ENCODE measurements around the gene ACHE.

Gene ACHE

DNA sequence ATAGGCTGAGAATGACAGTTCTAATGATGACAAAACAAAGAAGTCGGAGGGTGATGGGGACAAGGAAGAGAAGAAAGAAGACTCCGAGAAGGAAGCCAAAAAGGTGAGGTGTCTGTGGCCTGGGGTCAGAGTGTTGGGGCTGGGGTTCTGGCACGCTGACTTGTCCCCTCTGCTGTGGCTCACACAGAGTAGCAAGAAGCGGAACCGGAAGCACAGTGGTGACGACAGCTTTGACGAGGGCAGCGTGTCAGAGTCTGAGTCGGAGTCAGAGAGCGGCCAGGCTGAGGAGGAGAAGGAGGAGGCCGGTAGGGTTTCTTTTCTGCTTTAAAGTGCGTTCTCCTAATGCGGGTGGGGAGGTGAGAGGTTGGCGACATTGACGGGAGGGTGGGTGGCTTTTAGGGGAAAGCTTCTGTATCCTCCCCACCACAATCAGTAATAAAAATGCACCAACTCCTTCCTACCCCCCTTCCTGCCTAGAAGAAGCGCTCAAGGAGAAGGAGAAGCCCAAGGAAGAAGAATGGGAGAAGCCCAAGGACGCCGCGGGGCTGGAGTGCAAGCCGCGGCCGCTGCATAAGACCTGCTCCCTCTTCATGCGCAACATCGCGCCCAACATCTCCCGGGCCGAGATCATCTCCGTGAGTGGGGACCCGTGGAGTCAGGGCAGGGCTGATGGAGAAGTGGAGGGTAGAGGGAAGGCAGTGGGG is 10.8 kb downstream of the ACHE start:
- Histone ChIP-seq H3K27me3 (ENCODE audit: control insufficient read depth in 2 of 2, insufficient read depth in 2 of 2, low read length in 2 of 2) (no peaks in the 10 kb centered on the region), H3K27ac (ENCODE audit: low read depth in 2 of 2, low read length in 2 of 2) (no peak overlapping the region)

DNA sequence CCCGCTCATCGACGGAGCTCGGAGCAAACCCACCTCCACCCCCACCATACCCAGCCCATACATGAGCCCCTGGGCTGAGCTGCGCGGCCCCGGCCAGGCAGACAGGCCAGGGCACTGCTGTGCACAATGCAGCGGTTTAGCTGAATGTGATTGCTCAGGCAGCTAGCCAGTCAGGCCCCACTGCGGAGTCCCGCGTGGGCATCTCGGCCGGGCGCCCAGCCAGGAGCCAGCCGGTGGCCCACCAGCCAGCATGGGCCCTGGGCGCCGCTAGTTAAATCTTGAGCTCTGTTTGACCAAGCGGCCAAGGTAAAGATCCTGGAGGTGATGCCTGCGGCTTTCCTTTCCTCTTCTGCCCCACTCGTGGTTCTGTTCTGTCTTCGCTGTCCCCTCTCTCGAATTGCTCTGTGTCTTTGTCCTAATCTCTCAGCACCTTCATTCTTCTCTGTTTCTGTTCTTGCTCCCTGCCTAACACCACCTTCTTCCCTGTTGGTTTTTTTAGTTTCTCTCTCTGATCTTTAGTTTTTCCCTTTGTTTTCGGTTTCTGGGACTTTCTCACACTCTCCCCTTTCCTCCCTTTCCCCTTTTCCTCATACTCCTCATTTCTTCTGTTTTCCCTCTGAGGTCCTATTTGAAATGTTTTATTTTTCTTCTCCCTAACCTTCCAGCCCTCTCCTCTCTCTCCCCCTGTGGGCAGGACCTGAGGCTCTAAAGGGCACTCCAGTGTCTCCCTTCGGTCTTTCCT is 12.7 kb downstream of the ACHE start:
- Histone ChIP-seq H3K9ac (ENCODE audit: low read depth in 1 of 2, low read length in 2 of 2) (no peak overlapping the region), H3K4me1 (ENCODE audit: control insufficient read depth in 2 of 2, insufficient read depth in 2 of 2, low read length in 2 of 2) (peaks cover 11% of the 10 kb centered on the region in 2 donors), H3K27ac (ENCODE audit: low read depth in 2 of 2, low read length in 2 of 2) (no peak overlapping the region)

More for the DNA sequence above, 10.8 kb downstream of the ACHE start:
- Histone ChIP-seq H3K9me3 (ENCODE audit: control insufficient read depth in 2 of 2, low read length in 2 of 2) (no peaks in the 10 kb centered on the region), H3K36me3 (ENCODE audit: control insufficient read depth in 2 of 2, insufficient read depth in 2 of 2, low read length in 2 of 2) (peaks cover 61 to 72% of the 10 kb centered on the region in 2 donors), H3K4me3 (ENCODE audit: low read length in 2 of 2) (no peak overlapping the region), H3K9ac (ENCODE audit: low read depth in 1 of 2, low read length in 2 of 2) (no peak overlapping the region), H3K4me1 (ENCODE audit: control insufficient read depth in 2 of 2, insufficient read depth in 2 of 2, low read length in 2 of 2) (peaks cover 25 to 26% of the 10 kb centered on the region in 2 donors)

DNA sequence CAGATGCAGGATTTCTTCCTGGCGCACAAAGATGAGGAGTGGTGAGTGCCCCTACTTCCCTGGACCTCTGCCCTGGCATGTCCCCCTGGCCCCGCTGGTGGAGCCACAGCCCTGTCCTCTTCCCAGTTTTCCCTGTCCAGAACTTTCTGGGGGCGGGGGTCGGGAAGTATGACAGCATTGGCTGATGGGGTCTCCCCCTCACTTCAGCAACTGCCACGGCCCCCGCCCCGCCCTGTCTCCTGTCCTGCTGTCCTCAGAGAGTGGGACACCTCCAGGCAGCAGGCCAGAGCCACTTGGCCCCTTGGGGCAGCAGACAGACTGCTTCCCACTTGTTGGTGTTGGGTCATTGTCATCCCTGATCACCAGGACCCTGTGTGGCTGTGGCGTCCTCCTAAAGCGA is 13.5 kb downstream of the ACHE start:
- Histone ChIP-seq H3K27me3 (ENCODE audit: control insufficient read depth in 2 of 2, insufficient read depth in 2 of 2, low read length in 2 of 2) (no peaks in the 10 kb centered on the region), H3K4me3 (ENCODE audit: low read length in 2 of 2) (no peak overlapping the region), H3K9ac (ENCODE audit: low read depth in 1 of 2, low read length in 2 of 2) (no peak overlapping the region), H3K9me3 (ENCODE audit: control insufficient read depth in 2 of 2, low read length in 2 of 2) (no peaks in the 10 kb centered on the region), H3K36me3 (ENCODE audit: control insufficient read depth in 2 of 2, insufficient read depth in 2 of 2, low read length in 2 of 2) (peaks cover 66 to 72% of the 10 kb centered on the region in 2 donors), H3K27ac (ENCODE audit: low read depth in 2 of 2, low read length in 2 of 2) (no peak overlapping the region), H3K4me1 (ENCODE audit: control insufficient read depth in 2 of 2, insufficient read depth in 2 of 2, low read length in 2 of 2) (peaks cover 3 to 4% of the 10 kb centered on the region in 2 donors)

More for the DNA sequence above, 12.7 kb downstream of the ACHE start:
- Histone ChIP-seq H3K27me3 (ENCODE audit: control insufficient read depth in 2 of 2, insufficient read depth in 2 of 2, low read length in 2 of 2) (no peaks in the 10 kb centered on the region), H3K36me3 (ENCODE audit: control insufficient read depth in 2 of 2, insufficient read depth in 2 of 2, low read length in 2 of 2) (peaks cover 63 to 77% of the 10 kb centered on the region in 2 donors), H3K4me3 (ENCODE audit: low read length in 2 of 2) (no peak overlapping the region), H3K9me3 (ENCODE audit: control insufficient read depth in 2 of 2, low read length in 2 of 2) (no peaks in the 10 kb centered on the region)

DNA sequence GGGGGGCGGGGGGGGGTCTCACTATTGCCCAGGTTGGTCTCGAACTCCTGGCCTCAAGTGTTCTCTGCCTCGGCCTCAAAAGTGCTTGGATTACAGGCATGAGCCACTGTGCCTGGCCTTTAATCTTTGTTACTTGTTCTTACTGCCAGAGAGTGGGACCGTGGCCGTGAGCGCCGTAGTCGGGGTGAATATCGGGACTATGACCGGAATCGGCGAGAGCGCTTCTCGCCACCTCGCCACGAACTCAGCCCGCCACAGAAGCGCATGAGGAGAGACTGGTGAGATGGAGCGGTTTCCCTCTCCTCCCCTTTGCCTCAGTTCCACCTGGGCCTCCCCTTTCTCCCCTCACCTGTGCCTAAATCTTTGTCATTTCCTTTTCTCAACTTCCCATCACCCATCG is 14.6 kb downstream of the ACHE start:
- H3K27ac ChIP-seq (ENCODE audit: low read depth in 2 of 2, low read length in 2 of 2): no peak overlapping the region
- no peak overlapping the region for H3K9ac ChIP-seq (ENCODE audit: low read depth in 1 of 2, low read length in 2 of 2)
- H3K36me3 ChIP-seq (ENCODE audit: control insufficient read depth in 2 of 2, insufficient read depth in 2 of 2, low read length in 2 of 2): peaks cover 56 to 62% of the 10 kb centered on the region in 2 donors
- H3K4me1 ChIP-seq (ENCODE audit: control insufficient read depth in 2 of 2, insufficient read depth in 2 of 2, low read length in 2 of 2): peaks cover 6 to 7% of the 10 kb centered on the region in 2 donors
- H3K4me3 ChIP-seq (ENCODE audit: low read length in 2 of 2): no peak overlapping the region
- no peaks in the 10 kb centered on the region for H3K9me3 ChIP-seq (ENCODE audit: control insufficient read depth in 2 of 2, low read length in 2 of 2)
- no peaks in the 10 kb centered on the region for H3K27me3 ChIP-seq (ENCODE audit: control insufficient read depth in 2 of 2, insufficient read depth in 2 of 2, low read length in 2 of 2)

DNA sequence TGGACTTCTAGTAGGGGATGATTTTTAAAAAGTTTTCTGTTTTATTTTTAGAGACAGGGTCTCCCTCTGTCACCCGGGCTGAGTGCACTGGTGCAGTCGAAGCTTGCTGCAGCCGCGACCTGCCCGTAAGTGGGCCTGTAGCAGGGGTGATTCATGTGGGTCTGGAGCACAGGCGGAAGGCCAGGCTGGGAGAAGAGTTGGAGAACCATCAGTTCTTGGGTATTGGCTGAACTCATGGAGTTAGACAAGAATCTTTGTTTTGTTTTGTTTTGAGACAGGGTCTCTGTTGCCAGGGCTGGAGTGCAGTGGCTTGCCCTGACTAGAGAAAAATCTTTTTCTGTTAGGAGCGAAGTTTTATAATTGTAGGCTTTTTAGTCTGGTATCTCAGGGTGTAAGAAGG is 15.0 kb downstream of the ACHE start:
- no peaks in the 10 kb centered on the region for H3K9me3 ChIP-seq (ENCODE audit: control insufficient read depth in 2 of 2, low read length in 2 of 2)
- no peaks in the 10 kb centered on the region for H3K27me3 ChIP-seq (ENCODE audit: control insufficient read depth in 2 of 2, insufficient read depth in 2 of 2, low read length in 2 of 2)
- H3K9ac ChIP-seq (ENCODE audit: low read depth in 1 of 2, low read length in 2 of 2): no peak overlapping the region
- no peak overlapping the region for H3K4me3 ChIP-seq (ENCODE audit: low read length in 2 of 2)
- H3K36me3 ChIP-seq (ENCODE audit: control insufficient read depth in 2 of 2, insufficient read depth in 2 of 2, low read length in 2 of 2): peaks cover 51 to 57% of the 10 kb centered on the region in 2 donors
- no peak overlapping the region for H3K27ac ChIP-seq (ENCODE audit: low read depth in 2 of 2, low read length in 2 of 2)
- peaks cover 9 to 12% of the 10 kb centered on the region in 2 donors for H3K4me1 ChIP-seq (ENCODE audit: control insufficient read depth in 2 of 2, insufficient read depth in 2 of 2, low read length in 2 of 2)

DNA sequence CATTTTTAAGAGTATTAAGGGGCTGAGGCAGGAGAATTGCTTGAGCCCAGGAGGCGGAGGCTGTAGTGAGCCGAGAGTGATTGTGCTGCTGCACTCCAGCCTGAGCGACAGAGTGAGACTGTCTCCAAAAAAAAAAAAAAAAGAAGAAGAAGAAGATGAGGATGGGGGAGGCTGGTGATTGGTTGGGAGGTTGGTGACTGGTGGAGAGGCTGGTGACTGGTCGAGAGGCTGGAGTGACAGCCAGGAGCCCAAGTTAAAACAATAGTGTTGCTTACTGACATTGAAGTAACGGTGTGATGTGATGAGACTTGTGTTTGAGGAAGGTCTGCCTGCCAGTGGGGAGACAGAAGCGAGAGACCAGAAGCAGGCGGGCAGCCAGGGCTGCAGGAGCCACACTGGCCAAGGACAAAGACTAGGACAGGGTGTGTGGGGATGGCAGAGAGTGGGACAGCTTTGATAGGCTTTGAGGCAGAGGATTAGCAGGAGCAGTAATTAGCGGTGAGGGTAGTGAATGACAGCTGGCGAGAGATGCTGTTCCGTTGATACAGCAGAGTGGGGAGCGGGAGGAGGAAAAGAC is 15.9 kb downstream of the ACHE start:
- H3K9ac ChIP-seq (ENCODE audit: low read depth in 1 of 2, low read length in 2 of 2): no peak overlapping the region
- no peaks in the 10 kb centered on the region for H3K9me3 ChIP-seq (ENCODE audit: control insufficient read depth in 2 of 2, low read length in 2 of 2)
- H3K36me3 ChIP-seq (ENCODE audit: control insufficient read depth in 2 of 2, insufficient read depth in 2 of 2, low read length in 2 of 2): peaks cover 42 to 48% of the 10 kb centered on the region in 2 donors
- H3K27me3 ChIP-seq (ENCODE audit: control insufficient read depth in 2 of 2, insufficient read depth in 2 of 2, low read length in 2 of 2): no peaks in the 10 kb centered on the region
- peaks cover 12 to 14% of the 10 kb centered on the region in 2 donors for H3K4me1 ChIP-seq (ENCODE audit: control insufficient read depth in 2 of 2, insufficient read depth in 2 of 2, low read length in 2 of 2)
- H3K27ac ChIP-seq (ENCODE audit: low read depth in 2 of 2, low read length in 2 of 2): no peak overlapping the region
- no peak overlapping the region for H3K4me3 ChIP-seq (ENCODE audit: low read length in 2 of 2)

DNA sequence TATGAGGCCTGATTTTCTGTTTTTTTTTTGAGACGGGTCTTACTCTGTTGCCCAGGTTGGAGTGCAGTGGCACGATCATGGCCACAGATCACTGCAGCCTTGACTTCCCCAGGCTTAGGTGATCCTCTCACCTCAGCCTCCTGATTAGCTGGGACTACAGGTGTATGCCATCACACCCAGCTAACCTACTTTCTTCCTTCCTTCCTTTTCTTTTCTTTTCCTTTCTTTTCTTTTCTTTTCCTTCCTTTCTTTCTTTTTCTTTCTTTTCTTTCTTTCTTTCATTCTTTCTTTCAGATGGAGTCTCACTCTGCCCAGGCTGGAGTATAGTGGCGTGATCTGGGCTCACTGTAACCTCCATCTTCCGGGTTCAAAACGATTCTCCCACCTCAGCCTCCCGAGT is 17.0 kb downstream of the ACHE start:
- no peak overlapping the region for H3K27ac ChIP-seq (ENCODE audit: low read depth in 2 of 2, low read length in 2 of 2)
- H3K4me1 ChIP-seq (ENCODE audit: control insufficient read depth in 2 of 2, insufficient read depth in 2 of 2, low read length in 2 of 2): peaks cover 17 to 24% of the 10 kb centered on the region in 2 donors
- no peaks in the 10 kb centered on the region for H3K27me3 ChIP-seq (ENCODE audit: control insufficient read depth in 2 of 2, insufficient read depth in 2 of 2, low read length in 2 of 2)
- no peaks in the 10 kb centered on the region for H3K9me3 ChIP-seq (ENCODE audit: control insufficient read depth in 2 of 2, low read length in 2 of 2)
- H3K36me3 ChIP-seq (ENCODE audit: control insufficient read depth in 2 of 2, insufficient read depth in 2 of 2, low read length in 2 of 2): peaks cover 31 to 42% of the 10 kb centered on the region in 2 donors
- no peak overlapping the region for H3K9ac ChIP-seq (ENCODE audit: low read depth in 1 of 2, low read length in 2 of 2)
- H3K4me3 ChIP-seq (ENCODE audit: low read length in 2 of 2): no peak overlapping the region

DNA sequence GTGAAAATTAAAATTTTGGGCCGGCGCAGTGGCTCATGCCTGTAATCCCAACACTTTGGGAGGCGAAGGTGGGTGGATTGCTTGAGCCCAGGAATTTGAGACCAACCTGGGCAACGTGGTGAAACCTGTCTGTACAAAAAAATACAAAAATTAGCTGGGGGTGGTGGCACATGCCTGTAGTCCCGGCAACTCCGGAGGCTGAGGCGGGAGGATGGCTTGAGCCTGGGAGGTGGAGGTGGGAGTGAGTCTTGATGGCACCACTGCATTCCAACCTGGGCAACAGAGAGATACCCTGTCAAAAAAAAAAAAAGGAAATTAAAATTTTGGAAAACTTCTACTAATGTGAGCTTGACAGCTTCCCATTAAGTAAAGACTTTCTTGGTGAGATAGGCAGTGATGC is 17.7 kb downstream of the ACHE start:
- Histone ChIP-seq H3K27ac (ENCODE audit: low read depth in 2 of 2, low read length in 2 of 2) (no peak overlapping the region), H3K9me3 (ENCODE audit: control insufficient read depth in 2 of 2, low read length in 2 of 2) (no peaks in the 10 kb centered on the region), H3K9ac (ENCODE audit: low read depth in 1 of 2, low read length in 2 of 2) (no peak overlapping the region), H3K4me3 (ENCODE audit: low read length in 2 of 2) (no peak overlapping the region), H3K27me3 (ENCODE audit: control insufficient read depth in 2 of 2, insufficient read depth in 2 of 2, low read length in 2 of 2) (no peaks in the 10 kb centered on the region), H3K36me3 (ENCODE audit: control insufficient read depth in 2 of 2, insufficient read depth in 2 of 2, low read length in 2 of 2) (peaks cover 24 to 35% of the 10 kb centered on the region in 2 donors), H3K4me1 (ENCODE audit: control insufficient read depth in 2 of 2, insufficient read depth in 2 of 2, low read length in 2 of 2) (peaks cover 17 to 24% of the 10 kb centered on the region in 2 donors)

DNA sequence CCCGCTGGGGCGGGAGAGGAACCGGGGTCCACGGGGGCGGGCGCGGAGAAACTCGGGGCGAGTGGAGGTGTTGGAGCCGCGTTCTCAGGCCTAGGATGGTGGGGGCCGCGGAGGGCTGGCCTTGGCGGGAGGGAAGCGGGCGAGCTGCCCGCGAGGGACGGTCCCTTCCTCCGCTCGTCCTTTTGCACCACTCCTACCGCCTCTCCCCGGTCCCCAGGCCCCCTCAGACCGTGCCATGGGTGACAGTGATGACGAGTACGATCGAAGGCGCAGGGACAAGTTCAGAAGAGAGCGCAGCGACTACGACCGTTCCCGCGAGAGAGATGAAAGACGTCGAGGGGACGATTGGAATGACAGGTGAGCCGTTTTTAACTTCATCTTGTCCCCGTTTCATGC is 20.3 kb downstream of the ACHE start:
- Histone ChIP-seq H3K36me3 (ENCODE audit: control insufficient read depth in 2 of 2, insufficient read depth in 2 of 2, low read length in 2 of 2) (peaks cover 23 to 29% of the 10 kb centered on the region in 2 donors), H3K9ac (ENCODE audit: low read depth in 1 of 2, low read length in 2 of 2) (peak overlapping the region; percentile 91 to 97), H3K27ac (ENCODE audit: low read depth in 2 of 2, low read length in 2 of 2) (peak overlapping the region; percentile 96 to 97), H3K9me3 (ENCODE audit: control insufficient read depth in 2 of 2, low read length in 2 of 2) (no peaks in the 10 kb centered on the region), H3K4me3 (ENCODE audit: low read length in 2 of 2) (peak overlapping the region; percentile 94 to 96), H3K4me1 (ENCODE audit: control insufficient read depth in 2 of 2, insufficient read depth in 2 of 2, low read length in 2 of 2) (peaks cover 17 to 24% of the 10 kb centered on the region in 2 donors), H3K27me3 (ENCODE audit: control insufficient read depth in 2 of 2, insufficient read depth in 2 of 2, low read length in 2 of 2) (no peaks in the 10 kb centered on the region)
